Activated T-helper 9 cell treated with anti-CD3 and anti-CD28 coated beads, Interleukin-2, amount 50 U/mL, for 16 hours (primary cell): Measurements from ENCODE around the gene HSFX4.
A peak's percentile ranks its signal among the peaks of the same experiment; 100 is the strongest.
"Not testable (repeated sequence)": the region's sequence is repeated elsewhere in the genome, so short reads cannot be mapped to it uniquely, and the experiment has no call there.

ENCODE experiments used
- DNase-seq: peaks from one replicate; pipeline ENCODE4 v3.0.0-alpha.2; 2020; ENCODE audit warnings: low read depth

Gene HSFX4

GRCh38 chrX:149937871-149938426 lies 8.6 kb downstream of the HSFX4 start:
- no peak for DNase-seq

GRCh38 chrX:149938427-149938880 lies 9.1 kb downstream of the HSFX4 start, which contains the start of gene EOLA2:
Gene EOLA2 (minus strand): TSS chrX:149938491. CDS start chrX:149933874, 4,617 bp downstream.
- DNase-seq, result peak; percentile 85

GRCh38 chrX:149938881-149939654 lies 9.7 kb downstream of the HSFX4 start:
- peak; percentile 81 for DNase-seq

- DNase-seq, result no peak
Observed at GRCh38 chrX:149939655-149939904, 10.2 kb downstream of the HSFX4 start.

GRCh38 chrX:149939905-149940673 lies 10.7 kb downstream of the HSFX4 start:
- peak; percentile 79 for DNase-seq

- not testable (repeated sequence) for DNase-seq
Observed at GRCh38 chrX:149940674-149941024, 11.3 kb downstream of the HSFX4 start.

- not testable (repeated sequence) for DNase-seq
Observed at GRCh38 chrX:149945087-149945670, 15.8 kb downstream of the HSFX4 start.

- not testable (repeated sequence) for DNase-seq
Observed at GRCh38 chrX:149945820-149946219, 16.4 kb downstream of the HSFX4 start.

- DNase-seq, result not testable (repeated sequence)
Observed at GRCh38 chrX:149946932-149947331, 17.6 kb downstream of the HSFX4 start.

GRCh38 chrX:149948016-149948415 lies 18.6 kb downstream of the HSFX4 start:
- DNase-seq, result no peak

- DNase-seq, result no peak
Observed at GRCh38 chrX:149949743-149950436, 20.5 kb downstream of the HSFX4 start.

- DNase-seq, result no peak
Observed at GRCh38 chrX:149950681-149951080, 21.3 kb downstream of the HSFX4 start.

GRCh38 chrX:149961572-149961971 lies 32.2 kb downstream of the HSFX4 start:
- DNase-seq, result no peak

- no peak for DNase-seq
Observed at GRCh38 chrX:149962010-149962409, 32.6 kb downstream of the HSFX4 start.

- DNase-seq, result no peak
Observed at GRCh38 chrX:149962859-149963757, 33.7 kb downstream of the HSFX4 start.

GRCh38 chrX:149979126-149979644 lies 49.8 kb downstream of the HSFX4 start:
- no peak for DNase-seq
